Mucosa of rectum (tissue), 2 donors: Measurements from ENCODE around the gene GALR2.

ENCODE experiments used
- H3K27ac ChIP-seq, 2 donors: one replicate each; pipeline ENCODE4 v1.7.0; 2013; ENCODE audit warnings: inconsistent platforms in 2 of 2, low read depth in 2 of 2, low read length in 2 of 2
- H3K27me3 ChIP-seq, 2 donors: one replicate each; pipeline ENCODE4 v1.7.0; 2013; ENCODE audit warnings: low read length in 2 of 2; ENCODE audit not compliant: control insufficient read depth in 2 of 2, insufficient read depth in 2 of 2
- H3K36me3 ChIP-seq, 2 donors: one replicate each; pipeline ENCODE4 v1.7.0; 2013; ENCODE audit warnings: low read length in 2 of 2; ENCODE audit not compliant: control insufficient read depth in 2 of 2, insufficient read depth in 2 of 2
- H3K4me1 ChIP-seq, 2 donors: one replicate each; pipeline ENCODE4 v1.7.0; 2013; ENCODE audit warnings: low read length in 2 of 2, mild to moderate bottlenecking in 1 of 2; ENCODE audit not compliant: control insufficient read depth in 2 of 2, insufficient read depth in 2 of 2
- H3K4me3 ChIP-seq, 2 donors: one replicate each; pipeline ENCODE4 v1.7.0; 2013; ENCODE audit warnings: low read length in 2 of 2
- H3K9ac ChIP-seq, 2 donors: one replicate each; pipeline ENCODE4 v1.7.0; 2013; ENCODE audit warnings: low read length in 2 of 2, low read depth in 1 of 2, mild to moderate bottlenecking in 1 of 2
- H3K9me3 ChIP-seq, 2 donors: one replicate each; pipeline ENCODE4 v1.7.0; 2013; ENCODE audit warnings: low read length in 2 of 2; ENCODE audit not compliant: control insufficient read depth in 2 of 2
- donor health status: healthy.
- donor health status: Normal muscosa, but diverticular disease.

GALR2 gene

GRCh38 chr17:76115138-76115754 lies 40.7 kb downstream of the GALR2 start:
- Histone ChIP-seq H3K4me1 (no peaks in the 10 kb centered on the region), H3K27me3 (no peaks in the 10 kb centered on the region), H3K9me3 (no peaks in the 10 kb centered on the region), H3K36me3 (no peaks in the 10 kb centered on the region), H3K4me3 (no peak overlapping the region), H3K9ac (no peak overlapping the region), H3K27ac (no peak overlapping the region)

DNA sequence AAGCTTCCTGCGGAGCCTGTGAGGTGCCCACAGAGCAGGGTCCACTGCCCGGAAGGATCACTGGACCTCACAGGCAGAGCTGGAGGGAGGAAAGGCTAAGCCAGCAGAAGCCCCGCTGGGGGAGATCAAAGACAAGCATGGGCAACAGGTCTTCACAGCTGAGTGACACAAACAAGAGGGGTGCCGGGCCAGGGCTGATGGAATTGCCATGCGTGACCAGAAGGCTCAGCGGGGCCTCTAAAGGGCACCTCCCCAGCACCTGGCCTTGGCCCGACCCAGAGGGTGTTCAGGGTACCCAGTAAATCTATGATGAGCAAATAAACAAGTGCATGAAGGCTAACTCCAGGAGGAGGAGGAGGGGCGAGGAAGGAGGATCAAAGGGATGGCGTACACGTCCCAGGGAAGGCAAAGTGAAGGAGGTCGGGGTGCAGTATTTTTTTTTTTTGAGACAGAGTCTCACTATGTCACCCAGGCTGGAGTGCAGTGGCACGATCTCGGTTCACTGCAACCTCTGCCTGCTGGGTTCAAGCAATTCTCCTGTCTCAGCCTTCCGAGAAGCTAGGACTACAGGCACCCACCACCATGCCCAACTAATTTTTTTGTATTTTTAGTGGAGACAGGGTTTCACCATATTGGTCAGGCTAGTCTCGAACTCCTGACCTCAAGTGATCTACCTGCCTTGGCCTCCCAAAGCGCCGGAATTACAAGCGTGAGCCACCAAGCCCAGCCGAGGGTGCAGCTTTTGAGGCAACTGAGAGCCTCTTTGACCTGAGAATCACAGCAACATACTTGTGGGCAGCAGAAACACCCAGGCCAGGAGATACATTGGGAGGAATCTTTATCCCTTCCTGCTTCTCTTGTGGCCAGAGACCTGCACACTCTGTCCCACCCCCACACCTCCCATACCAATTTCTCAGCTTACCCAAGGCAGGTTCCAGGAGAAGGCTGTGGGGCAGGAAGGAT lies 45.1 kb downstream of the GALR2 start:
- Histone ChIP-seq H3K9me3 (no peaks in the 10 kb centered on the region), H3K27ac (no peak overlapping the region), H3K4me3 (no peak overlapping the region), H3K36me3 (no peaks in the 10 kb centered on the region), H3K4me1 (peaks cover 2 to 3% of the 10 kb centered on the region in 2 donors), H3K27me3 (no peaks in the 10 kb centered on the region), H3K9ac (no peak overlapping the region)

- no peak overlapping the region for H3K4me3 ChIP-seq
- no peak overlapping the region for H3K9ac ChIP-seq
- H3K9me3 ChIP-seq, result no peaks in the 10 kb centered on the region
- peaks cover 2 to 3% of the 10 kb centered on the region in 2 donors for H3K4me1 ChIP-seq
- H3K27me3 ChIP-seq, result no peaks in the 10 kb centered on the region
- H3K27ac ChIP-seq, result no peak overlapping the region
- H3K36me3 ChIP-seq, result no peaks in the 10 kb centered on the region
Observed at GRCh38 chr17:76120658-76121008, 46.1 kb downstream of the GALR2 start.

- H3K4me3 ChIP-seq, result peak overlapping the region in 1 of 2 donors; percentile 43
Observed at GRCh38 chr17:76121932-76122430, 47.4 kb downstream of the GALR2 start.

GRCh38 chr17:76122431-76123190 lies 48.0 kb downstream of the GALR2 start:
- Histone ChIP-seq H3K27ac (no peak overlapping the region), H3K9me3 (no peaks in the 10 kb centered on the region), H3K9ac (no peak overlapping the region), H3K36me3 (no peaks in the 10 kb centered on the region), H3K4me3 (no peak overlapping the region), H3K27me3 (no peaks in the 10 kb centered on the region), H3K4me1 (peaks cover 2 to 3% of the 10 kb centered on the region in 2 donors)

More at GRCh38 chr17:76121932-76122430, 47.4 kb downstream of the GALR2 start:
- H3K9ac ChIP-seq, result peak overlapping the region; percentile 41 to 59
- peaks cover 2 to 3% of the 10 kb centered on the region in 2 donors for H3K4me1 ChIP-seq
- H3K27me3 ChIP-seq, result no peaks in the 10 kb centered on the region
- no peak overlapping the region for H3K27ac ChIP-seq
- no peaks in the 10 kb centered on the region for H3K36me3 ChIP-seq
- H3K9me3 ChIP-seq, result no peaks in the 10 kb centered on the region

DNA sequence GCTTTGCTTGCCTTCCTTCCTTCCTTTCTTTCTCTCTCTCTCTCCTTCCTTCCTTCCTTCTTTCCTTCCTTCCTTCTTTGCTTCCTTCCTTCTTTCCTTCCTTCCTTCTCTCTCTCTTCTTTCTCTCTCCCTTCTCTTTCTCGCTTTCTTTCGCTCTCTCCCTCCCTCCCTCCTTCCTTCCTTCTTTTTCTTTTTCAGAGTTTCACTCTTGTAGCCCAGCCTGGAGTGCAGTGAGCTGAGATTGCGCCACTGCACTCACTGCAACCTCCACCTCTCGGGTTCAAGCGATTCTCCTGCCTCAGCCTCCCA lies 48.6 kb downstream of the GALR2 start:
- H3K9me3 ChIP-seq, result no peaks in the 10 kb centered on the region
- H3K4me3 ChIP-seq, result no peak overlapping the region
- H3K27me3 ChIP-seq, result no peaks in the 10 kb centered on the region
- no peaks in the 10 kb centered on the region for H3K36me3 ChIP-seq
- H3K9ac ChIP-seq, result no peak overlapping the region
- H3K27ac ChIP-seq, result no peak overlapping the region
- H3K4me1 ChIP-seq, result peaks cover 2 to 3% of the 10 kb centered on the region in 2 donors

DNA sequence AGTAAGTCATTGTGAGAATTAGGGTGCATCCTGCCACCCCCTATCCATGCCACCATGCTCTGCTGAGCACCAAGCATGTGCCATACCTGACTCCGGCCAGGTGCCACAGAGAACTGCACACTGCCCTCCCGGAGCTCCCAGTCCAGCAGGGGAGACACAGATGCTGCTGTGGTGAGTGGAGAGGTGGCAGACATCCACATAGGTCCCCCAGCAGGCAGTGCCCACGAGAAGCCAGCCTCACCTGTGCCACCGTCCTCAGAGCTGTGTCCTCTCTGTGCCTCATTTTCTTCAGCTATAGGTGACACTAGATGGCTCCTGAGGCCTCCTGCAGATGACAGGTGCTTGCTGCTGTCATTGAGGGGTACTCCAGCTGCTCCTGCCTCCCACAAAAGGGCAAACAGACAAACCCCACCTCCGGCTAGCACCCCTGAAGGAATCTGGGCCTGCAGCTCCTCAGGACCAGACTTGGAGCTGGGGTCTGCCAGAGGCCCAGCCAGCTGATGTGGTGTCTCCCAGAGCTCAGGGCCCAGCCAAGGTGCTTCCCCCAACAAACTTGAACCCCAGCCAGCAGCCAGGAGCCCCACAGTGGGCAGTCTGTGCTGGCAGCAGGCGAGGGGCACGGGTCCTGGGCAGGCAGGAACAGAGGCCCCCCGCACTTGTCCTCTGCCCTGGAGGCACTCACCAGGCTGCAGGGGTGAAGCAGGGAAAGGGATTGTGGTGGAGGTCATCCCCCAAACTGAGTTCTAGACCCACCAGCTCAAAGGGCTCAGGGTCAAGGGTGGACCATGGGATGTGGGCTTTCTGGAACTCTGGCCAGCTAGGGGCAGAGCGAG lies 49.4 kb downstream of the GALR2 start:
- H3K4me3 ChIP-seq, result no peak overlapping the region
- H3K4me1 ChIP-seq, result peaks cover 2 to 3% of the 10 kb centered on the region in 2 donors
- no peak overlapping the region for H3K27ac ChIP-seq
- no peaks in the 10 kb centered on the region for H3K36me3 ChIP-seq
- H3K27me3 ChIP-seq, result no peaks in the 10 kb centered on the region
- H3K9ac ChIP-seq, result no peak overlapping the region
- H3K9me3 ChIP-seq, result no peaks in the 10 kb centered on the region

GRCh38 chr17:76124582-76125390 lies 50.2 kb downstream of the GALR2 start:
- Histone ChIP-seq H3K27me3 (no peaks in the 10 kb centered on the region), H3K4me3 (no peak overlapping the region), H3K9ac (no peak overlapping the region), H3K9me3 (no peaks in the 10 kb centered on the region), H3K27ac (no peak overlapping the region), H3K36me3 (no peaks in the 10 kb centered on the region), H3K4me1 (peaks cover 2 to 3% of the 10 kb centered on the region in 2 donors)

DNA sequence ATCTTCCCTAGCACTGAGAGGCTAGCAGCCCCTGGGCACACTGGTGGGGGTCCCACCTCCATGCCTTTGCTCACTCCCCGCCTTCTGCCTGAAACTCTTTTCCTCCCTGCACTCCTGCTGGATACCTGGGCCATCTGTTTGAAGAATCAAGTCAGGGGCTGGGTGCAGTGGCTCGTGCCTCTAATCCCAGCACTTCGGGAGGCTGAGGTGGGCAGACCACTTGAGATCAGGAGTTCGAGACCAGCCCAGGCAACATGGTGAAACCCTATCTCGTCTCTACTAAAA lies 50.8 kb downstream of the GALR2 start:
- H3K36me3 ChIP-seq, result no peaks in the 10 kb centered on the region
- no peak overlapping the region for H3K27ac ChIP-seq
- no peaks in the 10 kb centered on the region for H3K27me3 ChIP-seq
- H3K4me1 ChIP-seq, result peaks cover 2 to 3% of the 10 kb centered on the region in 2 donors
- H3K9me3 ChIP-seq, result no peaks in the 10 kb centered on the region
- no peak overlapping the region for H3K9ac ChIP-seq
- no peak overlapping the region for H3K4me3 ChIP-seq
